ENCODE measurements around the gene GSG1L.
"Not testable (repeated sequence)": the region's sequence is repeated elsewhere in the genome, so short reads cannot be mapped to it uniquely, and the experiment has no call there.

The GSG1L gene

DNA sequence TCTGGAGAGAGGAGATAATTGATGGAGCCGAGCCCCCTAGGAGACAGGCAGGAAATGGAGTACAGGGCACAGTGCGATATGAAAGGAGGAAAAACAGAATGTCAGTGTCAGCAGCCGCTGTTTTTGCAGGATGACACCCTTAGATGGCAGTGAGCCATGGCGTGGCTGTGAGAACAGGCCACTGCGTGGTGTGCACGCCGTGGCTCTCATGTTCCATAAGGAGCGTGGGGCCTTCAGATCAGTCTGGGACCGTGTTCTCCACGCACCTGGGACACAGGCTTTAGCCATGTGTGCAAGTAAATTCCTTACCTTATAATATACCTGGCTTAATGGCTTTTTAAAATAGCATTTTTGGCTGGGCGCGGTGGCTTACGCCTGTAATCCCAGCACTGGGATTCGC is 315.6 kb downstream of the GSG1L start:
- Histone ChIP-seq H3K9me3 (ENCODE audit: control insufficient read depth in 5 of 5, low read length in 5 of 5) (no peaks in the 10 kb centered on the region), H3K27me3 (ENCODE audit: control insufficient read depth in 5 of 5, insufficient read depth in 4 of 5, low read length in 5 of 5) (no peaks in the 10 kb centered on the region), H3K9ac (ENCODE audit: low read length in 5 of 5) (no peak overlapping the region), H3K4me1 (ENCODE audit: control insufficient read depth in 5 of 5, insufficient read depth in 5 of 5, low read length in 5 of 5) (peaks cover 0 to 7% (median 5%) of the 10 kb centered on the region in 5 donors), H3K36me3 (ENCODE audit: control insufficient read depth in 5 of 5, insufficient read depth in 5 of 5, low read length in 5 of 5) (peaks cover 3 to 15% (median 6%) of the 10 kb centered on the region in 5 donors), H3K4me3 (ENCODE audit: low read depth in 1 of 5, low read length in 5 of 5) (no peak overlapping the region), H3K27ac (ENCODE audit: low read depth, low read length) (no peak overlapping the region)

DNA sequence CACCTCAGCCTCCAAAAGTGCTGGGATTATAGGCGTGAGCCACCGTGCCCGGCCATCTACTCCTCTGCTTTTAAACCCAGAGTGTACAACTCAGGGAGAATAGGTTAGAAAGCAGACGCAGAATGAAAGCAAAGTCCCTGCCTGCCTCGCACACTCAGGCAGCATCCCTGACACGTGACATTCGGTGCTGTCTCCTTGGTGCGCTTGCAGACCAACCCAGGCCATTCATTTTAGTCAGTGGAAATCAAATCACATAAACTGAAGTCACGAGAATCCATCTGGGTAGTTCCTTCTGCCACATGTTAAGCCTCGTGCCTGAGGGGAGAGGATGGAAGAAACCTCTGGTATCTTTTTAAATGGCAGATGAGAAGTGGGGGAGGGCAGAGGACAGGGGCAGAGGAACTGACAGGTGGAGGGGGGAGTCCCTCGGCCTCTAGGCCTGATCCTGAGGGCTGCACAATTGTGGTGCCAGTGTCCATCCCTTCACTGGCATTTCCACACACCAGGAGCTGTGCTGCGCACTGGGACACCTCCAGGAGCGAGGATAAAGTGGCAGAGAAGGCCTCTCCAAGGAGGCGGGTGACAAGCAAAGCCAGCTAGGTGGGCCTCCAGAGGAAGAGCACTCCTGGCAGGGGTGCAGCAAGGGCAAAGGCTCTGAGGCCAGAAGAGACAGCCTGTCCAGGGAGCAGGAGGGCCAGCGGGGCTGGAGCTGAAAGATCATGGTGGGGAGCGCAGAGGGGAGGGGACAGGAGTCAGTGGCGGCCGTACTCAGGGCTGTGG is 317.2 kb downstream of the GSG1L start:
- Histone ChIP-seq H3K27me3 (ENCODE audit: control insufficient read depth in 5 of 5, insufficient read depth in 4 of 5, low read length in 5 of 5) (no peaks in the 10 kb centered on the region), H3K4me1 (ENCODE audit: control insufficient read depth in 5 of 5, insufficient read depth in 5 of 5, low read length in 5 of 5) (peaks cover 0 to 7% (median 5%) of the 10 kb centered on the region in 5 donors)

DNA sequence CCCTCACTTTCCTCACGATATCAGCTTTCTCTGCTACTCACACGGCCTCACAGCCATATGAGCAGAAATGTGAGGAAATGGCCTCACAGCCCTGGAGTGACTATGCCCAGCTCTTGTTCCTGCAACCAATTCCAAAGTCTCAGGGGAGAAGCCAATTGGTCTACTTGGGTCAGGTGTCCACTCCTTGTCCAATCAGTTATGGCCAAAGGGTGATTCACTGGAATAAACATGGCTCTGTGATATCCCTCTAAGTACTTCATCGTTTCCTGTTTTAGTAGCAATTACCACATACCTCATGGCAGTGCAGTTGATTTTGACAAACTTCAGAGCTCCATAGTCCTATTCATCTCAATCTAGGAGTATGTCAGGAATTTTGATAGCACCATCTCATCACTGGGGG is 318.2 kb downstream of the GSG1L start:
- H3K9ac ChIP-seq (ENCODE audit: low read length in 5 of 5) = no peak overlapping the region
- no peaks in the 10 kb centered on the region for H3K27me3 ChIP-seq (ENCODE audit: control insufficient read depth in 5 of 5, insufficient read depth in 4 of 5, low read length in 5 of 5)
- H3K27ac ChIP-seq (ENCODE audit: low read depth, low read length) = no peak overlapping the region
- H3K9me3 ChIP-seq (ENCODE audit: control insufficient read depth in 5 of 5, low read length in 5 of 5) = no peaks in the 10 kb centered on the region
- no peak overlapping the region for H3K4me3 ChIP-seq (ENCODE audit: low read depth in 1 of 5, low read length in 5 of 5)
- peaks cover 0 to 7% (median 5%) of the 10 kb centered on the region in 5 donors for H3K4me1 ChIP-seq (ENCODE audit: control insufficient read depth in 5 of 5, insufficient read depth in 5 of 5, low read length in 5 of 5)
- H3K36me3 ChIP-seq (ENCODE audit: control insufficient read depth in 5 of 5, insufficient read depth in 5 of 5, low read length in 5 of 5) = peaks cover 0 to 29% (median 19%) of the 10 kb centered on the region in 5 donors

More for the DNA sequence above, 317.2 kb downstream of the GSG1L start:
- Histone ChIP-seq H3K9ac (ENCODE audit: low read length in 5 of 5) (no peak overlapping the region), H3K9me3 (ENCODE audit: control insufficient read depth in 5 of 5, low read length in 5 of 5) (no peaks in the 10 kb centered on the region), H3K27ac (ENCODE audit: low read depth, low read length) (no peak overlapping the region), H3K4me3 (ENCODE audit: low read depth in 1 of 5, low read length in 5 of 5) (no peak overlapping the region), H3K36me3 (ENCODE audit: control insufficient read depth in 5 of 5, insufficient read depth in 5 of 5, low read length in 5 of 5) (peaks cover 0 to 21% (median 10%) of the 10 kb centered on the region in 5 donors)

DNA sequence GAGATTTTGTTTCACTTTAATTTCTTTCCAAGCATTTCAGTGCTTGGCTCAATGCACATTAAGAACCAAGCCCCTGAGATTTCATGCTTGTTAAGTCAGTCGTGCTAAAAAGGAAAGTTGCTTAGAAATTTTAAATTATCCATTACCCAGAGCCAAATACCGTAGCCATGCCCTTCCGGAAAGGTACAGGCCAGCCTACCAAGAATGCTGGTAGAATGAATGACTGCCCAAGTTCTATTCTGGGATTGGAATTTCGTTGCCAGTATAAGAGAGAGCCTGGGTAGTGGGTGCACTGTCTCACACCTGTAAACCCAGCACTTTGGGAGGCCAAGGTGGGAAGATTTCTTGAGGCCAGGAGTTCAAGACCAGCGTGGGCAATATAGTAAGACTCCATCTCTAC is 319.6 kb downstream of the GSG1L start:
- Histone ChIP-seq H3K27me3 (ENCODE audit: control insufficient read depth in 5 of 5, insufficient read depth in 4 of 5, low read length in 5 of 5) (no peaks in the 10 kb centered on the region), H3K4me3 (ENCODE audit: low read depth in 1 of 5, low read length in 5 of 5) (no peak overlapping the region), H3K27ac (ENCODE audit: low read depth, low read length) (no peak overlapping the region), H3K36me3 (ENCODE audit: control insufficient read depth in 5 of 5, insufficient read depth in 5 of 5, low read length in 5 of 5) (peaks cover 0 to 26% (median 15%) of the 10 kb centered on the region in 5 donors), H3K4me1 (ENCODE audit: control insufficient read depth in 5 of 5, insufficient read depth in 5 of 5, low read length in 5 of 5) (peaks cover 0 to 5% (median 3%) of the 10 kb centered on the region in 5 donors), H3K9me3 (ENCODE audit: control insufficient read depth in 5 of 5, low read length in 5 of 5) (no peaks in the 10 kb centered on the region), H3K9ac (ENCODE audit: low read length in 5 of 5) (no peak overlapping the region)

DNA sequence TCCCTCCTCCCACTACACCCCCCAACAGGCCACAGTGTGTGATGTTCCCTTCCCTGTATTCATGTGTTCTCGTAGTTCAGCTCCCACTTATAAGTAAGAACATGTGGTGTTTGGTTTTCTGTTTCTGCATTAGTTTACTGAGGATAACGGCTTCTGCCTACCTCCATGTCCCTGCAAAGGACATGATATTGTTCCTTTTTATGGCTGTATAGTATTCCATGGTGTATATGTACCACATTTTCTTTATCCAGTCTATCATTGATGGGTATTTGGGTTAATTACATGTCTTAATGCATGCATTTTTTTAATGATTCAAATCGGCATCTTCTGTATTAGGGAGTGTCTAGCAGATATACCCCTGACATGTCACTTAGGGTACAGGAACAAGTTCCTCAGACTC is 320.5 kb downstream of the GSG1L start:
- H3K4me1 ChIP-seq (ENCODE audit: control insufficient read depth in 5 of 5, insufficient read depth in 5 of 5, low read length in 5 of 5); H3K27ac ChIP-seq (ENCODE audit: low read depth, low read length); H3K4me3 ChIP-seq (ENCODE audit: low read depth in 1 of 5, low read length in 5 of 5); H3K9ac ChIP-seq (ENCODE audit: low read length in 5 of 5); H3K9me3 ChIP-seq (ENCODE audit: control insufficient read depth in 5 of 5, low read length in 5 of 5); H3K27me3 ChIP-seq (ENCODE audit: control insufficient read depth in 5 of 5, insufficient read depth in 4 of 5, low read length in 5 of 5): not testable (repeated sequence)
- peaks cover 0 to 29% (median 15%) of the 10 kb centered on the region in 5 donors for H3K36me3 ChIP-seq (ENCODE audit: control insufficient read depth in 5 of 5, insufficient read depth in 5 of 5, low read length in 5 of 5)

DNA sequence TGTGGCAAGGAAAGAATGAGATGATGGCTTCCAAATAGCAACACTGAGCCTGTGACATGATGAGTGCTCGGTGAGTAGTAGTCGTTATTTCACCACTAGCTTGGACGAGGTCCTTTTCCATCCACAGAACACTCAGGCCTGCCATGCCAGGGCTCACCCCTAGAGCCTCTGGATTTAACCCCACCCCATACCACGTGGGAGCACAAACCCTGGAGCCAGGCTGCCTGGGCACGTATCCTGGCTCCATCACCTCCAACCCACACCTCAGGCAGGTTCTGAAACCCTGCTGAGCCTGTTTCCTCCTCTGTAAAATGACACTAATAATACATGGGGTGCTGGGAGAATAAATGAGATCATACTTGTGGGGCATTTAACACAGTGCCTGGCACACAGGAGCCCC is 321.2 kb downstream of the GSG1L start:
- H3K9ac ChIP-seq (ENCODE audit: low read length in 5 of 5) = no peak overlapping the region
- H3K27ac ChIP-seq (ENCODE audit: low read depth, low read length) = no peak overlapping the region

DNA sequence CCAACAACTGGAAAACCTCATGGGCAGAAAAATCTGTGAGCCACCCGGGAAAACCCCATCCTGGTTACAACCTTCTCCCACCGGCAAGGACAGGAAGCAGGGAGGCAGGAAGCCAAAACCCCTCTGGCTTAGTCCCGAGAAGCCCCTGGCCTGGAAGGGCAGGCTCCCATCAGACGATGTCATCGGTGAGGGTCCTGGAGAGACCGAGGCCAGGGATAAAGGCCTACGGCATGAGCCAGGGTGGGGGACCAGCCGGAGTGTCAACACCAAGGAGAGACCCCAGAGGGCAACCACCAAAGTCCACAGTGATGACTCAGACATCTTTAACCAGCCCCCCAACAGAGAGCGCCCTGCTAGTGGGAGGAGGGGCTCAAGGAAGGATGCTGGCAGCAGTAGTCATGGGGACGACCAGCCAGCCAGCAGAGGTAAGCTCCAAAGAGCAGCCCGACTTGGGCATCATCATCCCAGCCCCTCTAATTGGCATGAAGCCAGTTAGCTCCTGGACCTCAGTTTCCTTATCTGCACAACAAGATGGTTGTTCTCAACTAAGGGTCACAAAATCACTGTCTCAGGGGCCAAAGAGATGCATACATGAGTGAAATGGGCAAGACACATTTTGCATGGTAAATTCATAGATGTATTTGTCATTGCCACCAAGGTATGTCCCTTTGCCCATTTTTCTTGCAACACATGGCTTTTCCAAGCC is 322.9 kb downstream of the GSG1L start:
- Histone ChIP-seq H3K9me3 (ENCODE audit: control insufficient read depth in 5 of 5, low read length in 5 of 5) (no peaks in the 10 kb centered on the region), H3K9ac (ENCODE audit: low read length in 5 of 5) (no peak overlapping the region), H3K27me3 (ENCODE audit: control insufficient read depth in 5 of 5, insufficient read depth in 4 of 5, low read length in 5 of 5) (no peaks in the 10 kb centered on the region), H3K4me1 (ENCODE audit: control insufficient read depth in 5 of 5, insufficient read depth in 5 of 5, low read length in 5 of 5) (no peaks in the 10 kb centered on the region), H3K4me3 (ENCODE audit: low read depth in 1 of 5, low read length in 5 of 5) (no peak overlapping the region), H3K27ac (ENCODE audit: low read depth, low read length) (no peak overlapping the region), H3K36me3 (ENCODE audit: control insufficient read depth in 5 of 5, insufficient read depth in 5 of 5, low read length in 5 of 5) (peaks cover 0 to 29% (median 15%) of the 10 kb centered on the region in 5 donors)

More for the DNA sequence above, 321.2 kb downstream of the GSG1L start:
- no peaks in the 10 kb centered on the region for H3K4me1 ChIP-seq (ENCODE audit: control insufficient read depth in 5 of 5, insufficient read depth in 5 of 5, low read length in 5 of 5)
- H3K27me3 ChIP-seq (ENCODE audit: control insufficient read depth in 5 of 5, insufficient read depth in 4 of 5, low read length in 5 of 5) = no peaks in the 10 kb centered on the region
- H3K9me3 ChIP-seq (ENCODE audit: control insufficient read depth in 5 of 5, low read length in 5 of 5) = no peaks in the 10 kb centered on the region
- H3K36me3 ChIP-seq (ENCODE audit: control insufficient read depth in 5 of 5, insufficient read depth in 5 of 5, low read length in 5 of 5) = peaks cover 0 to 29% (median 15%) of the 10 kb centered on the region in 5 donors
- H3K4me3 ChIP-seq (ENCODE audit: low read depth in 1 of 5, low read length in 5 of 5) = no peak overlapping the region

DNA sequence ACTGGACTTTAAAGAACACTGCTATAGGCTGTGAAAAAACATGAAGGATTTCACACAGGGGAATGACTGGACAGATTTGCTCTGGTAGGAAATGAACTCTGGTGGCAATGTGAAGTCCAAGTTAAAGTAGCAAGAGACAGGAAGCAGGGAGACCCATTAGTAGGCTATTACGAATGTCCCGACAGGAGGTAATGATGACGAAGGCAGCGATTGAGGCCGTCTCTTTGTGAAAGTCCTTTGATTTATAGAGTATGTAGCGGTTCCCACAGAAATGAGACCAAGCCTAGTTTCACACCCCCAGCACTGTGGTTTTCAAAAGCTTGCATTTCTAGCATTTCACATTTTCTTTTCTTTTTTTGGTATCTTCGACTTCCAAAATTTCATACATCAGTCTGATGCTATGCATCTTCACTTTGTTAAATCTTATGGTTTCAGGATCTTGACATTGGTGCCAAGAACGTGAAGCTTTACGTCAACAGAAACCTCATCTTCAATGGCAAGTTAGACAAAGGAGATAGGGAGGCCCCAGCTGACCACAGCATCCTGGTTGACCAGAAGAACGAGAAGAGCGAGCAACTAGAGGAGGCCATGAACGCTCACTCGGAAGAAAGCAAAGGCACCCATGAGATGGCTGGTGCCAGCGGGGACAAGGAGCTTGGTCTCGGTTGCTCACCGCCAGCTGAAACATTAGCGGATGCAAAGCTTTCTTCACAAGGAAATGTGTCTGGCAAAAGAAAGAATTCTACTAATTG is 323.7 kb downstream of the GSG1L start:
- Histone ChIP-seq H3K4me1 (ENCODE audit: control insufficient read depth in 5 of 5, insufficient read depth in 5 of 5, low read length in 5 of 5) (no peaks in the 10 kb centered on the region), H3K27ac (ENCODE audit: low read depth, low read length) (no peak overlapping the region), H3K36me3 (ENCODE audit: control insufficient read depth in 5 of 5, insufficient read depth in 5 of 5, low read length in 5 of 5) (peaks cover 0 to 37% (median 18%) of the 10 kb centered on the region in 5 donors), H3K27me3 (ENCODE audit: control insufficient read depth in 5 of 5, insufficient read depth in 4 of 5, low read length in 5 of 5) (no peaks in the 10 kb centered on the region), H3K9me3 (ENCODE audit: control insufficient read depth in 5 of 5, low read length in 5 of 5) (no peaks in the 10 kb centered on the region), H3K9ac (ENCODE audit: low read length in 5 of 5) (no peak overlapping the region), H3K4me3 (ENCODE audit: low read depth in 1 of 5, low read length in 5 of 5) (no peak overlapping the region)

DNA sequence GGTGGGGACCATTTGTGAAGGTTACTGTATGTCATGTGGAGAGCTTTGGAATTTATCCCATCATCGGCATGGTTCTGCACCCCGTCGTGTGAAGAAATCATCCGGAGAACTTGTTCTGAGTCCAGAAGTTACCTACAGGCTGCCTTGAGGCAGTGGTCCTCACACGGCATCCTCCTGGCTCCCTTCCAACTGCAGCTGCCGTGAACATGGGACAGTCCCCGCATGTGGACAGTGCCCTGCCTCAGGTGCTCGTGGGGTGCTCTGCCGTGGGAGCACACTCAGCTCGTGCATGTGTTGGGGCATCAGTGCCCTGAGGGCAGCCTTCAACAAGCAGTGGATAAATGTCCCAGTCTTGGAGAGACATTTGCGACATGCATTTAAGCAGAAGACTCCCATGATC is 324.9 kb downstream of the GSG1L start:
- no peak overlapping the region for H3K9ac ChIP-seq (ENCODE audit: low read length in 5 of 5)
- H3K4me3 ChIP-seq (ENCODE audit: low read depth in 1 of 5, low read length in 5 of 5) = no peak overlapping the region
- H3K4me1 ChIP-seq (ENCODE audit: control insufficient read depth in 5 of 5, insufficient read depth in 5 of 5, low read length in 5 of 5) = no peaks in the 10 kb centered on the region
- no peaks in the 10 kb centered on the region for H3K27me3 ChIP-seq (ENCODE audit: control insufficient read depth in 5 of 5, insufficient read depth in 4 of 5, low read length in 5 of 5)
- no peak overlapping the region for H3K27ac ChIP-seq (ENCODE audit: low read depth, low read length)
- peaks cover 0 to 41% (median 18%) of the 10 kb centered on the region in 5 donors for H3K36me3 ChIP-seq (ENCODE audit: control insufficient read depth in 5 of 5, insufficient read depth in 5 of 5, low read length in 5 of 5)
- H3K9me3 ChIP-seq (ENCODE audit: control insufficient read depth in 5 of 5, low read length in 5 of 5) = no peaks in the 10 kb centered on the region

Data from subcutaneous abdominal adipose tissue (tissue), 5 donors.